Measurements from ENCODE around the gene FAP.

DNA sequence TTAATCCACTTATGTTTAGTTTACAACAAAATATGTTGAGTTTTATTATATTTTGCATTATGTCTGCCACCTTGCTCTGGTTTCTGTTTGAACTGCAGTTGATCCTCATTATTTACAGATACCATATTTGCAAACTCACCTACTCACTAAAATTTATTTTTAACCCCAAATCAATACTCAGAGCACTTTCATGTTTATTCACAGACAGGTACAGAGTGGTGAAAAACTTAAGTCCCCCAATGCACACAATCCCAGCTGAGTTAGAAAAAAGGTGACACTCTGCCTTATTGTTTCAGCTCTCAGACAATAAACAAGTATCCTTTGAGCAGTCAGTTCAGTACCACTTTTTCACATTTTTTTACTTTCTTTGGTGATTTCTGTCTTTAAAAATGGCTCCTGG, 104.9 kb downstream of the FAP start:
- TF ChIP-seq POLR2A (IDR thresholded peaks at IDR 0.05): no peak
- TF ChIP-seq, protein P1, sequence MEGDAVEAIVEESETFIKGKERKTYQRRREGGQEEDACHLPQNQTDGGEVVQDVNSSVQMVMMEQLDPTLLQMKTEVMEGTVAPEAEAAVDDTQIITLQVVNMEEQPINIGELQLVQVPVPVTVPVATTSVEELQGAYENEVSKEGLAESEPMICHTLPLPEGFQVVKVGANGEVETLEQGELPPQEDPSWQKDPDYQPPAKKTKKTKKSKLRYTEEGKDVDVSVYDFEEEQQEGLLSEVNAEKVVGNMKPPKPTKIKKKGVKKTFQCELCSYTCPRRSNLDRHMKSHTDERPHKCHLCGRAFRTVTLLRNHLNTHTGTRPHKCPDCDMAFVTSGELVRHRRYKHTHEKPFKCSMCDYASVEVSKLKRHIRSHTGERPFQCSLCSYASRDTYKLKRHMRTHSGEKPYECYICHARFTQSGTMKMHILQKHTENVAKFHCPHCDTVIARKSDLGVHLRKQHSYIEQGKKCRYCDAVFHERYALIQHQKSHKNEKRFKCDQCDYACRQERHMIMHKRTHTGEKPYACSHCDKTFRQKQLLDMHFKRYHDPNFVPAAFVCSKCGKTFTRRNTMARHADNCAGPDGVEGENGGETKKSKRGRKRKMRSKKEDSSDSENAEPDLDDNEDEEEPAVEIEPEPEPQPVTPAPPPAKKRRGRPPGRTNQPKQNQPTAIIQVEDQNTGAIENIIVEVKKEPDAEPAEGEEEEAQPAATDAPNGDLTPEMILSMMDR (IDR thresholded peaks at IDR 0.05): no peak

Data from testis (tissue), 2 donors.